ENCODE measurements around the gene CTNND2. TPM values are rescaled to one million over a fixed set of nuclear protein-coding genes. Genes with fewer than 3 reads are reported as not detected.
A peak's percentile ranks its signal among the peaks of the same experiment; 100 is the strongest.

Gene CTNND2
- total RNA-seq, 1 experiment from 2014 or later = not detected

GRCh38 chr5:11045411-11045810 lies 858.8 kb downstream of the CTNND2 start:
- H3K27me3 ChIP-seq (replicated peaks) = peaks cover 16% of the 10 kb centered on the region
- H3K9me3 ChIP-seq (replicated peaks) = no peaks in the 10 kb centered on the region
- no peak for DNase-seq (ENCODE audit: low read depth in 1 of 2, low spot score in 2 of 2)
- no peaks in the 10 kb centered on the region for H3K36me3 ChIP-seq
- no peak overlapping the region for H3K4me3 ChIP-seq
- no peaks in the 10 kb centered on the region for H3K4me1 ChIP-seq (replicated peaks)
- H3K27ac ChIP-seq = no peak overlapping the region

- H3K36me3 ChIP-seq = no peaks in the 10 kb centered on the region
- H3K4me3 ChIP-seq = no peak overlapping the region
- H3K4me1 ChIP-seq (replicated peaks) = no peaks in the 10 kb centered on the region
- peaks cover 20% of the 10 kb centered on the region for H3K27me3 ChIP-seq (replicated peaks)
- H3K27ac ChIP-seq = no peak overlapping the region
- DNase-seq (ENCODE audit: low read depth in 1 of 2, low spot score in 2 of 2) = no peak
- H3K9me3 ChIP-seq (replicated peaks) = no peaks in the 10 kb centered on the region
Measured at GRCh38 chr5:11044581-11044980, 859.7 kb downstream of the CTNND2 start.

- Histone ChIP-seq H3K4me1 (replicated peaks) (no peaks in the 10 kb centered on the region), H3K4me3 (no peak overlapping the region), H3K9me3 (replicated peaks) (no peaks in the 10 kb centered on the region), H3K27me3 (replicated peaks) (peaks cover 27% of the 10 kb centered on the region), H3K27ac (no peak overlapping the region), H3K36me3 (no peaks in the 10 kb centered on the region)
- no peak for DNase-seq (ENCODE audit: low read depth in 1 of 2, low spot score in 2 of 2)
Measured at GRCh38 chr5:11043881-11044280, 860.4 kb downstream of the CTNND2 start.

GRCh38 chr5:11040345-11040744 lies 863.9 kb downstream of the CTNND2 start:
- DNase-seq (ENCODE audit: low read depth in 1 of 2, low spot score in 2 of 2) = no peak
- Histone ChIP-seq H3K27me3 (replicated peaks) (peaks cover 23% of the 10 kb centered on the region), H3K9me3 (replicated peaks) (no peaks in the 10 kb centered on the region), H3K4me3 (no peak overlapping the region), H3K4me1 (replicated peaks) (no peaks in the 10 kb centered on the region), H3K27ac (no peak overlapping the region), H3K36me3 (no peaks in the 10 kb centered on the region)

- Histone ChIP-seq H3K27ac (no peak overlapping the region), H3K4me3 (no peak overlapping the region)
- DNase-seq (ENCODE audit: low read depth in 1 of 2, low spot score in 2 of 2) = no peak
Measured at GRCh38 chr5:11038772-11039171, 865.5 kb downstream of the CTNND2 start.

GRCh38 chr5:11037941-11038340 lies 866.3 kb downstream of the CTNND2 start:
- DNase-seq (ENCODE audit: low read depth in 1 of 2, low spot score in 2 of 2) = no peak
- Histone ChIP-seq H3K9me3 (replicated peaks) (no peaks in the 10 kb centered on the region), H3K27ac (no peak overlapping the region), H3K4me3 (no peak overlapping the region), H3K36me3 (no peaks in the 10 kb centered on the region), H3K27me3 (replicated peaks) (peaks cover 29% of the 10 kb centered on the region), H3K4me1 (replicated peaks) (no peaks in the 10 kb centered on the region)

More at GRCh38 chr5:11038772-11039171, 865.5 kb downstream of the CTNND2 start:
- peaks cover 29% of the 10 kb centered on the region for H3K27me3 ChIP-seq (replicated peaks)
- no peaks in the 10 kb centered on the region for H3K36me3 ChIP-seq
- no peaks in the 10 kb centered on the region for H3K4me1 ChIP-seq (replicated peaks)
- H3K9me3 ChIP-seq (replicated peaks) = no peaks in the 10 kb centered on the region

GRCh38 chr5:11037080-11037479 lies 867.2 kb downstream of the CTNND2 start:
- no peak overlapping the region for H3K27ac ChIP-seq
- peaks cover 23% of the 10 kb centered on the region for H3K27me3 ChIP-seq (replicated peaks)
- no peaks in the 10 kb centered on the region for H3K9me3 ChIP-seq (replicated peaks)
- DNase-seq (ENCODE audit: low read depth in 1 of 2, low spot score in 2 of 2) = no peak
- no peaks in the 10 kb centered on the region for H3K36me3 ChIP-seq
- H3K4me1 ChIP-seq (replicated peaks) = no peaks in the 10 kb centered on the region
- H3K4me3 ChIP-seq = no peak overlapping the region

- H3K27ac ChIP-seq = no peak overlapping the region
- no peak overlapping the region for H3K4me3 ChIP-seq
- peaks cover 8% of the 10 kb centered on the region for H3K27me3 ChIP-seq (replicated peaks)
- no peaks in the 10 kb centered on the region for H3K36me3 ChIP-seq
- DNase-seq (ENCODE audit: low read depth in 1 of 2, low spot score in 2 of 2) = no peak
- H3K4me1 ChIP-seq (replicated peaks) = no peaks in the 10 kb centered on the region
- H3K9me3 ChIP-seq (replicated peaks) = no peaks in the 10 kb centered on the region
Measured at GRCh38 chr5:11030671-11031070, 873.6 kb downstream of the CTNND2 start.

GRCh38 chr5:11027660-11028059 lies 876.6 kb downstream of the CTNND2 start:
- H3K27ac ChIP-seq = no peak overlapping the region
- DNase-seq (ENCODE audit: low read depth in 1 of 2, low spot score in 2 of 2) = no peak
- no peaks in the 10 kb centered on the region for H3K36me3 ChIP-seq
- no peaks in the 10 kb centered on the region for H3K9me3 ChIP-seq (replicated peaks)
- no peak overlapping the region for H3K4me3 ChIP-seq
- peaks cover 12% of the 10 kb centered on the region for H3K27me3 ChIP-seq (replicated peaks)
- H3K4me1 ChIP-seq (replicated peaks) = no peaks in the 10 kb centered on the region

GRCh38 chr5:11026543-11026942 lies 877.7 kb downstream of the CTNND2 start:
- Histone ChIP-seq H3K4me3 (no peak overlapping the region), H3K4me1 (replicated peaks) (no peaks in the 10 kb centered on the region)
- DNase-seq (ENCODE audit: low read depth in 1 of 2, low spot score in 2 of 2) = no peak

GRCh38 chr5:11023945-11024344 lies 880.3 kb downstream of the CTNND2 start:
- Histone ChIP-seq H3K36me3 (no peaks in the 10 kb centered on the region), H3K4me1 (replicated peaks) (no peaks in the 10 kb centered on the region), H3K27me3 (replicated peaks) (peaks cover 22% of the 10 kb centered on the region), H3K27ac (no peak overlapping the region), H3K9me3 (replicated peaks) (no peaks in the 10 kb centered on the region), H3K4me3 (no peak overlapping the region)
- no peak for DNase-seq (ENCODE audit: low read depth in 1 of 2, low spot score in 2 of 2)

More at GRCh38 chr5:11026543-11026942, 877.7 kb downstream of the CTNND2 start:
- peaks cover 14% of the 10 kb centered on the region; the same call in 1 of the 2 replicates for H3K27me3 ChIP-seq (replicated peaks)
- no peaks in the 10 kb centered on the region for H3K9me3 ChIP-seq (replicated peaks)
- H3K27ac ChIP-seq = no peak overlapping the region
- H3K36me3 ChIP-seq = no peaks in the 10 kb centered on the region

GRCh38 chr5:11013793-11014192 lies 890.5 kb downstream of the CTNND2 start:
- Histone ChIP-seq H3K9me3 (replicated peaks) (no peaks in the 10 kb centered on the region), H3K36me3 (no peaks in the 10 kb centered on the region), H3K27me3 (replicated peaks) (peaks cover 20% of the 10 kb centered on the region), H3K4me3 (no peak overlapping the region), H3K4me1 (replicated peaks) (no peaks in the 10 kb centered on the region), H3K27ac (no peak overlapping the region)
- no peak for DNase-seq (ENCODE audit: low read depth in 1 of 2, low spot score in 2 of 2)

GRCh38 chr5:11012295-11012694 lies 892.0 kb downstream of the CTNND2 start:
- DNase-seq (ENCODE audit: low read depth in 1 of 2, low spot score in 2 of 2) = peak in 1 of 2 experiments; percentile 19
- Histone ChIP-seq H3K4me3 (no peak overlapping the region), H3K4me1 (replicated peaks) (peaks cover 8% of the 10 kb centered on the region), H3K9me3 (replicated peaks) (no peaks in the 10 kb centered on the region), H3K36me3 (no peaks in the 10 kb centered on the region), H3K27ac (no peak overlapping the region), H3K27me3 (replicated peaks) (peaks cover 20% of the 10 kb centered on the region)

GRCh38 chr5:11010429-11011210 lies 893.6 kb downstream of the CTNND2 start:
- H3K27me3 ChIP-seq (replicated peaks) = peaks cover 15% of the 10 kb centered on the region
- no peak overlapping the region for H3K27ac ChIP-seq
- no peaks in the 10 kb centered on the region for H3K36me3 ChIP-seq
- no peaks in the 10 kb centered on the region for H3K9me3 ChIP-seq (replicated peaks)
- no peak overlapping the region for H3K4me3 ChIP-seq
- H3K4me1 ChIP-seq (replicated peaks) = peaks cover 9% of the 10 kb centered on the region
- DNase-seq (ENCODE audit: low read depth in 1 of 2, low spot score in 2 of 2) = no peak

All from SJSA1 (cell line).